ENCODE measurements around the gene MTX1.

DNA sequence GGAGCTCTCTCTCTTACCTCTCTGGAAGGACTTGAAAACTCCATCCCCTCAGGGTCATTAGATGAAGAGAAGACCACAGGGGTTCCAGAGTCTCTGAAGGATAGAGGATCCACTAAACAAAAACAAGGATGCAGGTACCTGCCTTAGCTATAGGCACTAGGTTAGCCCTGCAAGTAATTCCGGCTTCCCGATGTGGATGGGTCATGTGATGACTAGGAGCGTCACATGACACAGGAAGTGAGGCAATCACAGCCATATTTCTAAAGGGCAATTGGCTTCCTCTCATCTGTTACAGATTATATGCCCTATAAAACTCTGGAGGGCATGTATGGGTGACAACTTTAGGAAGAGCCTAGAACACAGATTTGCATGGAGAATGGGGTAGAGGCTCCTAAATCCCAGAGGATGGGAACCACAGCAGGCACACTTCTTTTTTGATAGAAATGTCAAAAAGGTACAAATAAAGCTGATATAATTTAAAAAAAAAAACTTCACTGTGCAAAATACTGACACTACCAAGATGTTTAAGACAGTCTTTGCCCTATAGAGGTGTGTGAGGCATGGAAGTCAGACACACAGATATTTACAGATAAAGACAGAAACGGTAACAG is 32.7 kb downstream of the MTX1 start:
- TF ChIP-seq, protein P1, sequence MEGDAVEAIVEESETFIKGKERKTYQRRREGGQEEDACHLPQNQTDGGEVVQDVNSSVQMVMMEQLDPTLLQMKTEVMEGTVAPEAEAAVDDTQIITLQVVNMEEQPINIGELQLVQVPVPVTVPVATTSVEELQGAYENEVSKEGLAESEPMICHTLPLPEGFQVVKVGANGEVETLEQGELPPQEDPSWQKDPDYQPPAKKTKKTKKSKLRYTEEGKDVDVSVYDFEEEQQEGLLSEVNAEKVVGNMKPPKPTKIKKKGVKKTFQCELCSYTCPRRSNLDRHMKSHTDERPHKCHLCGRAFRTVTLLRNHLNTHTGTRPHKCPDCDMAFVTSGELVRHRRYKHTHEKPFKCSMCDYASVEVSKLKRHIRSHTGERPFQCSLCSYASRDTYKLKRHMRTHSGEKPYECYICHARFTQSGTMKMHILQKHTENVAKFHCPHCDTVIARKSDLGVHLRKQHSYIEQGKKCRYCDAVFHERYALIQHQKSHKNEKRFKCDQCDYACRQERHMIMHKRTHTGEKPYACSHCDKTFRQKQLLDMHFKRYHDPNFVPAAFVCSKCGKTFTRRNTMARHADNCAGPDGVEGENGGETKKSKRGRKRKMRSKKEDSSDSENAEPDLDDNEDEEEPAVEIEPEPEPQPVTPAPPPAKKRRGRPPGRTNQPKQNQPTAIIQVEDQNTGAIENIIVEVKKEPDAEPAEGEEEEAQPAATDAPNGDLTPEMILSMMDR (IDR thresholded peaks at IDR 0.05 in 2 of 3, conservative IDR thresholded peaks at IDR 0.05 in 1 of 3; ENCODE audit: borderline replicate concordance in 1 of 3, insufficient read depth in 1 of 3, low read depth in 2 of 3, low read length in 2 of 3) = no peak
- TF ChIP-seq POLR2A (IDR thresholded peaks at IDR 0.05; ENCODE audit: borderline replicate concordance, extremely low read depth, insufficient read depth, insufficient read length) = peak; percentile 26
- TF ChIP-seq CEBPB (IDR thresholded peaks at IDR 0.05; ENCODE audit: low read depth) = no peak; the same call in 1 of the 2 replicates
- TF ChIP-seq EZH2 (IDR thresholded peaks at IDR 0.05) = no peak
- TF ChIP-seq, protein P2, sequence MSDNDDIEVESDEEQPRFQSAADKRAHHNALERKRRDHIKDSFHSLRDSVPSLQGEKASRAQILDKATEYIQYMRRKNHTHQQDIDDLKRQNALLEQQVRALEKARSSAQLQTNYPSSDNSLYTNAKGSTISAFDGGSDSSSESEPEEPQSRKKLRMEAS (IDR thresholded peaks at IDR 0.05) = peak; percentile 49; the same call in 1 of the 2 replicates
- peak; percentile 60 for TF ChIP-seq POLR2AphosphoS5 (IDR thresholded peaks at IDR 0.05; ENCODE audit: low read depth, low read length)
- no peak for TF ChIP-seq FOSL1 (IDR thresholded peaks at IDR 0.05; ENCODE audit: low read depth)
- TF ChIP-seq JUND (IDR thresholded peaks at IDR 0.05) = peak; percentile 31
- TF ChIP-seq EZH2phosphoT487 (IDR thresholded peaks at IDR 0.05; ENCODE audit: borderline replicate concordance) = no peak
- TF ChIP-seq ZNF274 (IDR thresholded peaks at IDR 0.05; ENCODE audit: low read depth, low read length) = no peak
- TF ChIP-seq, protein P3, sequence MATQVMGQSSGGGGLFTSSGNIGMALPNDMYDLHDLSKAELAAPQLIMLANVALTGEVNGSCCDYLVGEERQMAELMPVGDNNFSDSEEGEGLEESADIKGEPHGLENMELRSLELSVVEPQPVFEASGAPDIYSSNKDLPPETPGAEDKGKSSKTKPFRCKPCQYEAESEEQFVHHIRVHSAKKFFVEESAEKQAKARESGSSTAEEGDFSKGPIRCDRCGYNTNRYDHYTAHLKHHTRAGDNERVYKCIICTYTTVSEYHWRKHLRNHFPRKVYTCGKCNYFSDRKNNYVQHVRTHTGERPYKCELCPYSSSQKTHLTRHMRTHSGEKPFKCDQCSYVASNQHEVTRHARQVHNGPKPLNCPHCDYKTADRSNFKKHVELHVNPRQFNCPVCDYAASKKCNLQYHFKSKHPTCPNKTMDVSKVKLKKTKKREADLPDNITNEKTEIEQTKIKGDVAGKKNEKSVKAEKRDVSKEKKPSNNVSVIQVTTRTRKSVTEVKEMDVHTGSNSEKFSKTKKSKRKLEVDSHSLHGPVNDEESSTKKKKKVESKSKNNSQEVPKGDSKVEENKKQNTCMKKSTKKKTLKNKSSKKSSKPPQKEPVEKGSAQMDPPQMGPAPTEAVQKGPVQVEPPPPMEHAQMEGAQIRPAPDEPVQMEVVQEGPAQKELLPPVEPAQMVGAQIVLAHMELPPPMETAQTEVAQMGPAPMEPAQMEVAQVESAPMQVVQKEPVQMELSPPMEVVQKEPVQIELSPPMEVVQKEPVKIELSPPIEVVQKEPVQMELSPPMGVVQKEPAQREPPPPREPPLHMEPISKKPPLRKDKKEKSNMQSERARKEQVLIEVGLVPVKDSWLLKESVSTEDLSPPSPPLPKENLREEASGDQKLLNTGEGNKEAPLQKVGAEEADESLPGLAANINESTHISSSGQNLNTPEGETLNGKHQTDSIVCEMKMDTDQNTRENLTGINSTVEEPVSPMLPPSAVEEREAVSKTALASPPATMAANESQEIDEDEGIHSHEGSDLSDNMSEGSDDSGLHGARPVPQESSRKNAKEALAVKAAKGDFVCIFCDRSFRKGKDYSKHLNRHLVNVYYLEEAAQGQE (IDR thresholded peaks at IDR 0.05; ENCODE audit: low read depth) = no peak
- no peak; the same call in 1 of the 2 replicates for TF ChIP-seq SP1 (IDR thresholded peaks at IDR 0.05; ENCODE audit: low read depth)
- no peak for TF ChIP-seq RAD21 (IDR thresholded peaks at IDR 0.05; ENCODE audit: low read depth)
- TF ChIP-seq, protein P4, sequence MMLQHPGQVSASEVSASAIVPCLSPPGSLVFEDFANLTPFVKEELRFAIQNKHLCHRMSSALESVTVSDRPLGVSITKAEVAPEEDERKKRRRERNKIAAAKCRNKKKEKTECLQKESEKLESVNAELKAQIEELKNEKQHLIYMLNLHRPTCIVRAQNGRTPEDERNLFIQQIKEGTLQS (IDR thresholded peaks at IDR 0.05) = no peak
